Activated CD4-positive, alpha-beta memory T cell treated with anti-CD3 and anti-CD28 coated beads, Interleukin-2, amount 10 ng/mL, durations not matched to agents 7 days and 5 days (primary cell): ENCODE measurements around the gene CCDC88A. TPM values are rescaled to one million over a fixed set of nuclear protein-coding genes. Genes with fewer than 3 reads are reported as not detected.
A peak's percentile ranks its signal among the peaks of the same experiment; 100 is the strongest.

Source experiments
- CTCF ChIA-PET: fragments of 350-600 bp; sonication (Branson Sonifier 250); formaldehyde crosslinking; loops from one replicate; lab custom pipeline; 2021; ENCODE audit warnings: antibody characterized with exemption, inconsistent platforms; lab: Charles Lee
- POLR2A ChIA-PET: fragments of 350-600 bp; sonication (Branson Sonifier 250); formaldehyde crosslinking; loops from one replicate; lab custom pipeline; 2021; ENCODE audit warnings: antibody characterized with exemption; lab: Charles Lee
- DNase-seq: peaks from one replicate; pipeline ENCODE4 v3.0.0-alpha.2; 2020
- H3K27ac Mint-ChIP-seq: one replicate; pipeline ENCODE4 v1.8.0; 2021; ENCODE audit warnings: mild to moderate bottlenecking, mixed read lengths
- H3K27me3 Mint-ChIP-seq: one replicate; pipeline ENCODE4 v1.8.0; 2021; ENCODE audit warnings: mixed read lengths
- H3K36me3 Mint-ChIP-seq: one replicate; pipeline ENCODE4 v1.8.0; 2021; ENCODE audit warnings: low read depth, mixed read lengths
- H3K4me1 Mint-ChIP-seq: one replicate; pipeline ENCODE4 v1.8.0; 2021; ENCODE audit warnings: mixed read lengths
- H3K4me3 Mint-ChIP-seq: one replicate; pipeline ENCODE4 v1.8.0; 2021; ENCODE audit warnings: mild to moderate bottlenecking, mixed read lengths
- H3K9me3 Mint-ChIP-seq: one replicate; pipeline ENCODE4 v1.8.0; 2021; ENCODE audit warnings: mixed read lengths
- total RNA-seq, 2 experiments: library from RNA; stranded (reverse); gene quantifications; one replicate each; pipeline ENCODE4 v1.2.3, GENCODE V29; 2021

The CCDC88A gene
- total RNA-seq, 2 experiments from 2014 or later, result 11.4 to 11.7 TPM

DNA sequence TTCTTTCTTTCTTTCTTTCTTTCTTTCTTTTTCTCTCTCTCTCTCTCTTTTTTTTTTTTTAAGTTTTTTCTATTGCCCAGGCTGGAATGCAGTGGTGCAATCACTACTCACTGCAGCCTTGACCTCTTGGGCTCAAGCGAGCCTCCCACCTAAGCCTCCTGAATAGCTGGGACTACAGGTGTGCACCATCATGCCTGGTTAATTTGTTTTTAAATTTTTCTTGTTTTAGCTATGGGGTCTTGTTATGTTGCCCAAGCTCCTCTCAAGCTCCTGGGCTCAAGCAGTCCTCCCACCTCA lies 19.4 kb upstream of the CCDC88A start:
- DNase-seq, result no peak
- Mint-ChIP-seq H3K9me3 (no peaks in the 10 kb centered on the region), H3K27me3 (peaks cover 2% of the 10 kb centered on the region), H3K4me1 (no peaks in the 10 kb centered on the region), H3K36me3 (no peaks in the 10 kb centered on the region), H3K4me3 (no peak overlapping the region), H3K27ac (no peak overlapping the region)
- CTCF ChIA-PET, result interaction anchor here (1.3 kb wide), 1 partner anchor 18 kb away, joined by 3 read pairs; no protein-coding TSS in a partner anchor
- POLR2A ChIA-PET, result no interaction called here

DNA sequence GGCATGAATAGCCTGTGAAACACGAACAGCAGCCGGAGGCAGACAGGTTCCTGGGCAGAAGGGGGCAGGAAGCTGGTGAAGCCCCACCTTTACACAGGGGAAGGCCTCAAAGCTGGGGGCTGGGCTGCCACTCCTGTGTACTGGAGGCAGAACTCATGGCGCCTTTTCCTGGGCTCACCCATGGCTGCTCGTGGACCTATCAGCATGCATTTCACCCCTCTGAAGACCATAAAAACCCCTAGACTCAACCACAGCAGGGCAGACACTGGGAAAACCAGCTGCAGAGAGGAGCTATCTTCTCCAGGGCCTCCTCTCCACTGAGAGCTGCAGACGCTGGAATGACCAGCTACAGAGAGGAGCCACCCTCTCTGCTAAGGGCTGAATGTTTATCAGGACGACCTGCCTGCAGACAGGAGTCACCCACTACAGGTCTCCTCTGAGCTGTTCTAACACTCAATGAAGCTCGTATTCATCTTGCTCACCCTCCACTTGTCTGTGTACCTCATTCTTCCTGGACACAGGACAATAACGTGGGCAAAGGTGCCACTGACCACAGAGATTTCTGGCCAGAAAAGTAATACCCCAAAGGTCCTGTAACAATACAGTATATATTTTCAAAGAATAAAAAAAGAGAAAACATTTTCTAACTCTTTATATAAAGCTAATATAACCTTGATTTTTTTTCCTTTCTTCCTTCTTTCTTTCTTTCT lies 18.9 kb upstream of the CCDC88A start:
- Mint-ChIP-seq H3K27ac (no peak overlapping the region), H3K4me3 (no peak overlapping the region), H3K27me3 (peaks cover under 1% of the 10 kb centered on the region), H3K36me3 (no peaks in the 10 kb centered on the region), H3K4me1 (no peaks in the 10 kb centered on the region), H3K9me3 (no peaks in the 10 kb centered on the region)
- ChIA-PET POLR2A (no interaction called here), CTCF (interaction anchor here (1.3 kb wide), 1 partner anchor 19 kb away, joined by 3 read pairs; no protein-coding TSS in a partner anchor)
- no peak for DNase-seq

DNA sequence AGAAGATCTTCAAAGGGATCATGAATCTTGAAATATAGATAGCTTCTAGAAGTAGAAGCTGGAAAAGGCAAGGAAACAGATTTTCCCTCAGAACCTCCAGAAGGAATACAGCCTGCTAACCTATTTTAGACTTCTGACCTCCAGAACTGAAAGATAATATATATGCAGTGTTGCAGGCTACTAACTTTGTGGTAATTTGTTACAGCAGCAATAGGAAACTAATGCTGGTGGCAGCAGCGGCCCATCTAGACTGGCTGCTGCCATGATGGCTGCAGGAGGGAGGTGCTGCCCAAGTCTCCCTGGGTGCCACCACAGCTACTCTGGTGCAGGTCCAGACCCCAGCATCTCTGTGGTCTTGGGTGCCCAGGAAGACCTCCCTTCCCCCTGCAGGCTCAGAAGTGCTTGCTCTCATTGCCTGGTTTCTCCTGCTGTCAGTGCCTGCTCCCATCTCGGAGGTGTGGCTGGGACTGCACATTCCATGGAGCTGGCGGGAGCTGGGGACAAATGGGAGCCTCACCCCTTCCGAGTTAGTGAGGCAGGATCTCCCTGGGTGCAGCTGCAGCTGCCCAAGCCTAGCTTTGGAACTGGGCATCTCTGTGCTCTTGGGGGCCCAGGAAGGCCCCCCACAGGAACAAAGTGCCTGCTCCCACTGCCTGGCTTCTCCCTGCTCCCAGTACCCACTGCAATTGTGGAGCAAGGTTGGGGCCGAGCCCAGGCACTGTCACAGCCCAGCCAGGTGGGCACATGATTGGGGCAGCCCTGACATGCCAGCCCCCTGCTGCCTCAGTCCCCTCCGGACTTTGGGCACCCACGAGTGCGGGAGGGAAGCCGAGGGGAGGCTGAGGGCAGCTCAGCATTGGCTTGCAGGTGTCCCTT lies 18.1 kb upstream of the CCDC88A start:
- no peaks in the 10 kb centered on the region for H3K36me3 Mint-ChIP-seq
- ChIA-PET CTCF (no interaction called here), POLR2A (no interaction called here)
- H3K4me1 Mint-ChIP-seq, result no peaks in the 10 kb centered on the region
- no peak for DNase-seq
- H3K4me3 Mint-ChIP-seq, result no peak overlapping the region
- no peak overlapping the region for H3K27ac Mint-ChIP-seq
- H3K27me3 Mint-ChIP-seq, result no peaks in the 10 kb centered on the region
- no peaks in the 10 kb centered on the region for H3K9me3 Mint-ChIP-seq

- DNase-seq, result no peak
- Mint-ChIP-seq H3K27me3 (no peaks in the 10 kb centered on the region), H3K36me3 (no peaks in the 10 kb centered on the region), H3K27ac (no peak overlapping the region), H3K9me3 (no peaks in the 10 kb centered on the region), H3K4me1 (peaks cover 5% of the 10 kb centered on the region), H3K4me3 (no peak overlapping the region)
- ChIA-PET POLR2A (no interaction called here), CTCF (interaction anchor here (1.1 to 1.2 kb wide), 2 partner anchors 12 to 76 kb away, joined by 3 read pairs; partner anchors contain the start of gene CCDC88A)
Measured at GRCh38 chr2:55431982-55432627, 12.4 kb upstream of the CCDC88A start.

- H3K9me3 Mint-ChIP-seq, result no peaks in the 10 kb centered on the region
- CTCF ChIA-PET, result interaction anchor here (1.2 to 1.3 kb wide), 2 partner anchors 78 to 208 kb away, joined by 3 read pairs; no protein-coding TSS in a partner anchor
- no peaks in the 10 kb centered on the region for H3K27me3 Mint-ChIP-seq
- no peak overlapping the region for H3K27ac Mint-ChIP-seq
- no peak overlapping the region for H3K4me3 Mint-ChIP-seq
- H3K4me1 Mint-ChIP-seq, result peaks cover 8% of the 10 kb centered on the region
- POLR2A ChIA-PET, result interaction anchor here (0.9 kb wide), 1 partner anchor 169 kb away, joined by 3 read pairs; no protein-coding TSS in a partner anchor
- H3K36me3 Mint-ChIP-seq, result no peaks in the 10 kb centered on the region
- no peak for DNase-seq
Measured at GRCh38 chr2:55430211-55430975, 10.7 kb upstream of the CCDC88A start.

DNA sequence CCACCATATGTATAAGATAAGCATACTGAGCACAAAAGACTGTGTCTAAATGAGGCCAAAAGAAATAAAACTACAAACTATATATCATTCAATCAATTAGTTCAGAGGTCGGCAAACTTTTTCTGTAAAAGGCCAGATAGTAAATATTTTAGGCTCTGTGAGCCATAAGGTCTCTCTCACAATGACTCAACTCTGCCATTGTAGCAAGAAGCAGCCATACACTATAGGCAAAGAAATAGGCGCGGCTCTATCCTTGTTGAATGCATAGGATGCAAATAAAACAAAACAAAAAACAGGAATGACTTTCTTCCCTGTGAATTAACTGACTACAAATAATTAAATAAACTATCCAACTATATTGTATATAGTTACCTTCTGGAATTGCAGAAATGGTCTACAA lies 8.6 kb upstream of the CCDC88A start:
- peaks cover 11% of the 10 kb centered on the region for H3K4me1 Mint-ChIP-seq
- no peak overlapping the region for H3K4me3 Mint-ChIP-seq
- peaks cover 6% of the 10 kb centered on the region for H3K27me3 Mint-ChIP-seq
- no peaks in the 10 kb centered on the region for H3K36me3 Mint-ChIP-seq
- no peaks in the 10 kb centered on the region for H3K9me3 Mint-ChIP-seq
- no peak for DNase-seq
- ChIA-PET CTCF (no interaction called here), POLR2A (no interaction called here)
- no peak overlapping the region for H3K27ac Mint-ChIP-seq

- H3K27me3 Mint-ChIP-seq, result peaks cover 14% of the 10 kb centered on the region
- H3K27ac Mint-ChIP-seq, result no peak overlapping the region
- ChIA-PET POLR2A (no interaction called here), CTCF (no interaction called here)
- peaks cover 15% of the 10 kb centered on the region for H3K4me1 Mint-ChIP-seq
- no peak overlapping the region for H3K4me3 Mint-ChIP-seq
- H3K9me3 Mint-ChIP-seq, result no peaks in the 10 kb centered on the region
- no peak for DNase-seq
- H3K36me3 Mint-ChIP-seq, result no peaks in the 10 kb centered on the region
Measured at GRCh38 chr2:55425431-55425831, 5.8 kb upstream of the CCDC88A start.

DNA sequence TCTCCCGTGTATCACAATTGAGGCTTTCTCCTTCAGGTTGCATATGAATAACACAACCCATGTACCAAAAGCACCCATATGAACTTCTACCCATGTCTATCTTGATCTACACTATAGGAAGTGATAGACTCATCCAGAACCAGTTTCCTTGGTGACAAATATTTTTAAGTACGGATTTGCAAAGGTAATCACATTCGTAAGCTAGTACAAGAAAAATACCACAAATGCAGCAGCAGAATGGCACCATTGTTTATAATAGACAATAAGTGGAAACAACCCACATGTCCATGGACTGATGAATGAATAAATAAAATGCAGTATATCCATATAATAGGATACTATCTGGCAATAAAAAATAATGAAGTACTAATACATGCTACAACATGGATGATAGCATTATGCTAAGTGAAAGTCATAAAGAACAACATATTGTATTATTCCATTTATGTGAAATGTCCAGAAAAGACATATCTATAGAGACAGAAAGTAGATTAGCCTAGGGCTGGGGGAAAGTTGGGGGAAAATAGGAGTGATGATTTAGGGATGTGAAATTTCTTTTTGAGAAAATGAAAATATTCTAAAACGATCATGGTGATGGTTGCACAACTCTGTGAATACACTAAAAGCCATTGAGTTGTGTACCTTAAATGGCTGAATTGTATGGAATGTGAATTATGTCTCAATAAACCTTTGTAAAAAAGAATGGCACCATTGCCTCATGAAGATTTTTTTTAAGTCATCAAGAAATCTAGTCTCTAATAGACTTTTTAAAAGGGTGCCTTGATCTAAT lies 3.4 kb upstream of the CCDC88A start:
- peaks cover 28% of the 10 kb centered on the region for H3K27me3 Mint-ChIP-seq
- ChIA-PET POLR2A (no interaction called here), CTCF (no interaction called here)

GRCh38 chr2:55421326-55421725 lies 1.7 kb upstream of the CCDC88A start:
- ChIA-PET POLR2A (no interaction called here), CTCF (interaction anchor here (1.0 kb wide), 1 partner anchor 15 kb away, joined by 3 read pairs; no protein-coding TSS in a partner anchor)
- Mint-ChIP-seq H3K4me3 (peak overlapping the region; percentile 55), H3K36me3 (no peaks in the 10 kb centered on the region), H3K27me3 (peaks cover 28% of the 10 kb centered on the region), H3K27ac (no peak overlapping the region), H3K9me3 (no peaks in the 10 kb centered on the region), H3K4me1 (peaks cover 34% of the 10 kb centered on the region)
- DNase-seq, result no peak

More for the DNA sequence above, 3.4 kb upstream of the CCDC88A start:
- peaks cover 30% of the 10 kb centered on the region for H3K4me1 Mint-ChIP-seq
- no peak overlapping the region for H3K4me3 Mint-ChIP-seq
- H3K9me3 Mint-ChIP-seq, result no peaks in the 10 kb centered on the region
- no peak overlapping the region for H3K27ac Mint-ChIP-seq
- no peaks in the 10 kb centered on the region for H3K36me3 Mint-ChIP-seq
- DNase-seq, result no peak

GRCh38 chr2:55420871-55421270 lies 1.2 kb upstream of the CCDC88A start:
- peaks cover 28% of the 10 kb centered on the region for H3K27me3 Mint-ChIP-seq
- H3K4me1 Mint-ChIP-seq, result peaks cover 34% of the 10 kb centered on the region
- H3K36me3 Mint-ChIP-seq, result no peaks in the 10 kb centered on the region
- ChIA-PET POLR2A (interaction anchor here (1.2 to 1.5 kb wide), 2 partner anchors 188 to 196 kb away, joined by 4 to 5 read pairs; partner anchors contain the start of genes CLHC1 and RPS27A), CTCF (interaction anchor here (1.0 to 1.3 kb wide), 2 partner anchors 11 to 15 kb away, joined by 3 read pairs; no protein-coding TSS in a partner anchor)
- DNase-seq, result no peak
- no peak overlapping the region for H3K27ac Mint-ChIP-seq
- no peaks in the 10 kb centered on the region for H3K9me3 Mint-ChIP-seq
- peak overlapping the region; percentile 83 for H3K4me3 Mint-ChIP-seq

DNA sequence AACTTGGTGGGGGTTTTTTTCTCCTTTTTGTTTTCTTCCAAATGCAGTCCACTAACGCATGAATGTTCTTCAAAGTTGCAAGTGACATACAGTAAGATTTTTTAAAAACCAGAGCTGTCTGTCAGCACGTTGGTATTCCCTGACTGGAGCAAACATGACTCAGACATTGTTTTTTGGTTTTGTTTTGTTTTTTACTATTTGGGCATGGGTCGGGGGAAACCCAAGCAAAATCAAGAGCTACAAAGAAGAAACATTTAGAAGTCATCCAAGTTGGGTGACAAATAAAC lies 726 bp upstream of the CCDC88A start:
- POLR2A ChIA-PET, result interaction anchor here (0.6 to 1.5 kb wide), 4 partner anchors 183 to 196 kb away, joined by 3 to 5 read pairs (median 4); partner anchors contain the start of genes CLHC1 and RPS27A
- no peaks in the 10 kb centered on the region for H3K36me3 Mint-ChIP-seq
- H3K4me3 Mint-ChIP-seq, result peak overlapping the region; percentile 83
- peaks cover 31% of the 10 kb centered on the region for H3K4me1 Mint-ChIP-seq
- peaks cover 28% of the 10 kb centered on the region for H3K27me3 Mint-ChIP-seq
- peak overlapping the region; percentile 37 for H3K27ac Mint-ChIP-seq
- no peak for DNase-seq
- H3K9me3 Mint-ChIP-seq, result no peaks in the 10 kb centered on the region
- CTCF ChIA-PET, result interaction anchor here (1.0 to 1.3 kb wide), 2 partner anchors 11 to 16 kb away, joined by 3 read pairs; no protein-coding TSS in a partner anchor
